ENCODE results near the gene CAPG. TPM values are rescaled to one million over a fixed set of nuclear protein-coding genes. Genes with fewer than 3 reads are reported as not detected.

The CAPG gene
- polyA plus RNA-seq, 1 donor (not counting 4 experiments of a cell fraction or from before 2014, with no cell fraction given) = 466 TPM

GRCh38 chr2:85410584-85411404 lies 628 bp upstream of the CAPG start:
- no peaks in the 10 kb centered on the region for H4K20me1 ChIP-seq (ENCODE audit: control insufficient read depth, extremely low read depth, insufficient read depth, low read length)
- no peaks in the 10 kb centered on the region for H3K27me3 ChIP-seq (ENCODE audit: control insufficient read depth, extremely low read depth, insufficient read depth, low read length)
- peaks cover 67% of the 10 kb centered on the region for H3K79me2 ChIP-seq (ENCODE audit: control insufficient read depth, insufficient read depth, low read length)
- FAIRE-seq (no peak), DNase-seq (ENCODE audit: low read depth, low spot score) (no peak)
- peak overlapping the region; percentile 21 to 47 (median 30) for H3K4me3 ChIP-seq (ENCODE audit: control insufficient read depth in 2 of 3, extremely low read depth in 1 of 3, insufficient read depth in 2 of 3, low read depth in 1 of 3, low read length in 3 of 3)
- H3K9me1 ChIP-seq (ENCODE audit: control insufficient read depth, extremely low read depth, insufficient read depth, low read length) = peaks cover 3% of the 10 kb centered on the region
- peak overlapping the region; percentile 82 for H3K4me2 ChIP-seq (ENCODE audit: control insufficient read depth, extremely low read depth, insufficient read depth, low read depth, low read length)
- peaks cover 33% of the 10 kb centered on the region for H3K4me1 ChIP-seq (ENCODE audit: control insufficient read depth, extremely low read depth, insufficient read depth, low read length)
- peaks cover 0 to 10% of the 10 kb centered on the region in 2 experiments for H3K36me3 ChIP-seq (ENCODE audit: control insufficient read depth in 2 of 2, extremely low read depth in 1 of 2, insufficient read depth in 2 of 2, low read length in 2 of 2)
- dilution Hi-C loops (cut with MboI; ENCODE audit: extremely low pct_ligation_motif_present, low sequenced_read_pairs) = no loop called here
- H2AFZ ChIP-seq (ENCODE audit: control insufficient read depth, low read length) = peak overlapping the region; percentile 51
- no peaks in the 10 kb centered on the region for H3K9me3 ChIP-seq (ENCODE audit: control insufficient read depth, low read depth, low read length)
- TF ChIP-seq CTCF (optimal IDR thresholded peaks at IDR 0.05 in 1 of 3, IDR thresholded peaks at IDR 0.05 in 1 of 3, conservative IDR thresholded peaks at IDR 0.05 in 1 of 3; ENCODE audit: extremely low read depth in 1 of 3, insufficient read depth in 2 of 3, low read length in 3 of 3) (no peak), EZH2 (IDR thresholded peaks at IDR 0.05; ENCODE audit: low read length) (no peak)
- H3K9ac ChIP-seq (ENCODE audit: control insufficient read depth, extremely low read depth, insufficient read depth, low read length) = peak overlapping the region; percentile 71
- peak overlapping the region; percentile 71 for H3K27ac ChIP-seq (ENCODE audit: control insufficient read depth, insufficient read depth, low read length)

- H3K27ac ChIP-seq (ENCODE audit: control insufficient read depth, insufficient read depth, low read length) = no peak overlapping the region
- H2AFZ ChIP-seq (ENCODE audit: control insufficient read depth, low read length) = no peak overlapping the region
- dilution Hi-C loops (cut with MboI; ENCODE audit: extremely low pct_ligation_motif_present, low sequenced_read_pairs) = no loop called here
- no peaks in the 10 kb centered on the region for H3K27me3 ChIP-seq (ENCODE audit: control insufficient read depth, extremely low read depth, insufficient read depth, low read length)
- H3K79me2 ChIP-seq (ENCODE audit: control insufficient read depth, insufficient read depth, low read length) = peaks cover 73% of the 10 kb centered on the region
- TF ChIP-seq CTCF (optimal IDR thresholded peaks at IDR 0.05 in 1 of 3, IDR thresholded peaks at IDR 0.05 in 1 of 3, conservative IDR thresholded peaks at IDR 0.05 in 1 of 3; ENCODE audit: extremely low read depth in 1 of 3, insufficient read depth in 2 of 3, low read length in 3 of 3) = no peak
- no peak for TF ChIP-seq EZH2 (IDR thresholded peaks at IDR 0.05; ENCODE audit: low read length)
- H3K9me1 ChIP-seq (ENCODE audit: control insufficient read depth, extremely low read depth, insufficient read depth, low read length) = peaks cover 3% of the 10 kb centered on the region
- H3K9ac ChIP-seq (ENCODE audit: control insufficient read depth, extremely low read depth, insufficient read depth, low read length) = no peak overlapping the region
- DNase-seq (ENCODE audit: low read depth, low spot score) (no peak), FAIRE-seq (no peak)
- H3K9me3 ChIP-seq (ENCODE audit: control insufficient read depth, low read depth, low read length) = no peaks in the 10 kb centered on the region
- no peak overlapping the region for H3K4me3 ChIP-seq (ENCODE audit: control insufficient read depth in 2 of 3, extremely low read depth in 1 of 3, insufficient read depth in 2 of 3, low read depth in 1 of 3, low read length in 3 of 3)
- H3K4me1 ChIP-seq (ENCODE audit: control insufficient read depth, extremely low read depth, insufficient read depth, low read length) = peaks cover 8% of the 10 kb centered on the region
- H3K4me2 ChIP-seq (ENCODE audit: control insufficient read depth, extremely low read depth, insufficient read depth, low read depth, low read length) = no peak overlapping the region
- H4K20me1 ChIP-seq (ENCODE audit: control insufficient read depth, extremely low read depth, insufficient read depth, low read length) = no peaks in the 10 kb centered on the region
- peaks cover 11 to 14% of the 10 kb centered on the region in 2 experiments for H3K36me3 ChIP-seq (ENCODE audit: control insufficient read depth in 2 of 2, extremely low read depth in 1 of 2, insufficient read depth in 2 of 2, low read length in 2 of 2)
Observed at GRCh38 chr2:85405201-85406059, 4.7 kb downstream of the CAPG start.

Data from keratinocyte (primary cell).